COLO829 (cell line): ENCODE results near the gene TRIM29.

ENCODE experiments used
- DNase-seq: peaks from one replicate; pipeline ENCODE4 v3.0.0; 2012; ENCODE audit warnings: low spot score

TRIM29 gene

GRCh38 chr11:120122924-120123683 is 14.8 kb downstream of the TRIM29 start:
- DNase-seq: no peak

DNA sequence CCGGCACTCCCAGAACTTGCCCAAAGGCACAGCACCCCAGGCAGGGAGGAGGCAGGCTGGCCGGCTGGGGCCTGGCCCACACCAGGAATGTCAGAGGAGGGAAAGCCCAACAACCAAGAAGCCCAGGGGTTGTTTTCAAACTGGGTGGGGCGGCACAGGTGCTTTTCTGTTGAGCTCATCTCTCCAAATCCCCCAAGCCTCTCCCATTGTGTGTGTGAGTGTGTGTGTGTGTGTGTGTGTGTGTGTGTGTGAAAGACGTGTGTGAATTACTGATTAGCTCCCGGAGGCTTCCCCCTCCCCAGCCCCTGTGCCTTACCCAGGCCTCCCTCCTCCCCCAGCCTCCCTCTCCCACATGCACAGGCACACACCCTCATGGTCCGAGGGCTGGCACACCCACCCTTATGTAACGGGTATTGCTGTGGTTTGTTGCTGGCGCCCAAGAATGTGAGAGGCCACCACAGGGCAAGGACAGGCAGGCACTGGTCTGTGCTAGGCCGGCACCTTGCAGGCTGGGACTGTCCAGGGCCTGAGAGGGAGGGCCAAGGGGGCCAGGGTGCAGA is 15.9 kb downstream of the TRIM29 start:
- DNase-seq: no peak

GRCh38 chr11:120121336-120121735 is 16.6 kb downstream of the TRIM29 start:
- no peak for DNase-seq

DNA sequence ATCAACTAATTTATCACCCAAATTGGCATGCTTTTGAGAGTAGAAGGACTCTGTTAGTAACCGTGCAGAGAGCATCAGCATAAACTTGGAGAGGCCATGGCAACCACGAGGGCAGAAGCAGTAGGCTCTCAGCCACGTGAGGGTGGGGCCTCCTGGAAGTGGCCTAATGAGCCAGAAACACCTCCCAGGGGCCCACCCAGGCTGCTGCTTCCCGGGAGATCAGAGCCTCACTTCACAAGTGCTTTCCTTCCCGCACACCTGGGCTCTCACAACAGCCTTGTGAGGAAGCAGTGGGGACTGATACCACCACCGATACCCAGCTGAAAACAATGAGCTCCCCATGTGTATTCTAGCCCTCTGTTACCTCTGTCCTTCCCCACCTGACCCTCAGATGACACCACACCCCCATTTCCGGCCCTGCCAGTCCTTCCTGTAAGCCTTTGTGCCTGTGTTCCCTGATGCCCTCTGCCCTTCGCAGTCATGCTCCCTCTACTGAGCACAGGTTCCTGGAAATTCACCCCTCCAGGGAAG is 17.0 kb downstream of the TRIM29 start:
- DNase-seq: no peak

DNA sequence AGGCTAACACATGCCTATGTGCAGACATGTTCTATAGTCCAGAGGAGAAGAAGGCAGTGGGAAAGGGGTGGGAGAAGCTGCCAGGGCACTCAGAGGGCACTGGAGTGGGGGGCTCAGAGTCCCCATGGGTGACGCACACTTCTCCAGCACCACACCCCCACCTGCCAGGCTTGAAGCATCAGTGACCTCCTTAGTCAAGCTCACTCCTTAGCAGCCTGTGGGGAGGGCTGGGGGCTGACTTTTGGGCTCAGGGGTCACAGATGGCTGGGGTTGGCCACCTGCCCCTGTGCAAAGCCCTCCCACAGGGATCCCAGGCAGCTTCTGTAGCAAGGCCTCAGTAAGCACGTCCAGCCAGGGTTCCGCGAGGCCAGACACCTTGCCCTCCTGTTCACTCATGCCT is 18.8 kb downstream of the TRIM29 start:
- DNase-seq: no peak

GRCh38 chr11:120117991-120118390 is 19.9 kb downstream of the TRIM29 start:
- no peak for DNase-seq

DNA sequence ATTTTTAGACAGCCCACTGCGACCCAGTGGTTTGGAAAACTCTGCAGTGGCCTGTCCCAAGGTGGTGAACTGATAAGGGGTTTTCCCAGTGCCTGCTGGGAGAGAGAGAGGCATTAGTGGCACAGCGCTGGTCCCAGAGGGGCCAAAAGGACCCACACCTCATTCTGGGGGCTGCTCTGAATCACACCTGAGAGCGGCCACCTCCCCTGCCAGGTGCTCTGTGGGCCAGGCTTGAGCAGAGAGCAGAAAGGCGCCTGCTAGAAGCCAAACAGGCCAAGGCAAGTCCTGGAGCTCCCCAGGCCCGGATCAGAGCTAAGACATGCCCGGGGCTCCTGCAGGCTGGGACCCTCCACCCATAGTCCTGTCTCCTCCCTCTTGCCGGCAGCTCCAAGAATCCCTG is 20.9 kb downstream of the TRIM29 start:
- DNase-seq: no peak

DNA sequence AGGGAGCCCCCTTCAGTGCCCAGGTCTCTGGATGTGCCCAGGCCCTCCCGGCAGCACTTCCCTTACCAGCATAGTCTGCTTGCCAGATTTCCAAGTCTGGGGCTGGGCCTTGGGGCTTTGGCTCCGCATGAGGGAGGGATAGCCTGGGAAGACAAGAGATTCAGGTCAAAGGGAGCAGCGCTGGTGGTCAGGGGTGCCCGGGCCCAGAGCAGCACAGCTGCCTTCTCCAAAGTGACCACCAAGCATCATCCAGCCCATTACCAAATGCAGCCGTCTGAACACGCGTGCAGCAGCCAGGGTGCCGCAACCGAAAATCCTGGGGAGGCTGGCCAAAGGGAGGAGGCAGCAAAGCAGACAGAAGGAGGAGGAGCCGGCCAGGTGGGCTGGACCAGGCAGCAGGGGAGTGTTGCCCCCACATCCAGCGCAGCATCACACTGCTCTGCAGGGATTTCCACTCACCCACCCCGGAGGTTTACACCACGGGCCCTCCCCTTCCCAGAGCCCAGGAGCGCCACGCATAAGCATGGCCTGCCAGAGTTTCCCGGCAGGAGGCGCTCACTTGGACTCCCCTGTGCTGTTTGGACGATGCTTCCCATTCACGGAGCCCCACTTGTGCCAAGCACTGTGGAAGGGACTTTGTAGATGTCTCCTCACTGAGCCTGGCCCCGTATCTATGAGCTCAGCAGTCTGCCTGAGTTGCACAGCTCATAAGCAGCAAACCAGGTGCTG is 22.5 kb downstream of the TRIM29 start:
- no peak for DNase-seq

- no peak for DNase-seq
These were observed 25.6 kb downstream of the TRIM29 start for GRCh38 chr11:120112174-120112796.

DNA sequence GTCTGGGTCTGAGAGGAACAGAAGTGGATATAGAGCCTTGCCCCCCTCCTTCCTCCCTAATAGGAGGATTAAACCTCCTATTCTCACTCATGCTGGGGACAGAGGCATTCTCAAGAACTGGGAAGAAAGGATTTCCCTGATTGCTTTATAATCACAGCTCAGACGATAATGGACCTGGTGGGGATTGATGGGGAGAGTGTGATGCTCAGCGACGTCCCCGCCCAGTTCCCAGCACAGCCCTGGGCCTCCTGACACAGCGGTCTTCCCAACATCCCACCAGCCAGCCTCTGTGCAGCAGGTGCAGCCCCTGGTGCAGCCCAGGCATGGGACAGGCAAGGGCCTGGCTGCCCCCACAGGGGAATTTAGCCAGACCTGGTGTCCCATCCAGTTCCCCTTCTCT is 28.4 kb downstream of the TRIM29 start:
- DNase-seq: no peak

- DNase-seq: no peak
These were observed 29.1 kb downstream of the TRIM29 start for GRCh38 chr11:120108785-120109168.

DNA sequence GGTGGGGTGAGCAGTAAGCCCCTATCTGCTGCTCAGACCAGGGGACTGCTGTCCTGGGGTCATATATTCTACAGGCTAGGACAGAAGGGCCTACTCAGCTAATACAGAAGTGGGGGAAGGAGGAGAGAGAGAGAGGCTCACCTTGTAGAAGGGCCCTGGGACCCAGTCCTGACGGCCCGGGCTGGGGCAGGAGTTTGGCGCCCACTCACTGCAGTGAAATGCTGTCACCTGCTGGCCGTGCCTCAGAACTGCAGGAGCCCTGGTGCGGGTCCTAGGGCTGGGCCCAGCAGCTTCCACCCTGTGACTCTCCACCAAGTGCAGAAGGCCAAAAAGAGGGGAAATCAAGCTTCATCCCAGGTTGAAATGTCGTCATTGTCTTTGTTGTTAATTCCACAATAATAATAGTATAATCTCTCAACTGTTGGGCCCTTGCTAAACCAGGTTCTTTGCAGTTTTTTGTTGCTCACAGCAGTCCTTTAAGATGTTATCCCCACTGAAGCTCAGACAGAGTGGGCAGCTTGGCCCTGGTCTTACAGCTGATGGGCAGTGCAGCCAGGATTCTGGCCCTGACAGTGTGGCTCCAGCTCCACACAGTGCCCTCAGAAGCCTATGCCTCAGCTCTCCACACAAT is 29.6 kb downstream of the TRIM29 start:
- DNase-seq: peak; percentile 86

- DNase-seq: no peak
These were observed 30.2 kb downstream of the TRIM29 start for GRCh38 chr11:120107692-120108091.

- DNase-seq: no peak
These were observed 31.4 kb downstream of the TRIM29 start for GRCh38 chr11:120106354-120107150.

DNA sequence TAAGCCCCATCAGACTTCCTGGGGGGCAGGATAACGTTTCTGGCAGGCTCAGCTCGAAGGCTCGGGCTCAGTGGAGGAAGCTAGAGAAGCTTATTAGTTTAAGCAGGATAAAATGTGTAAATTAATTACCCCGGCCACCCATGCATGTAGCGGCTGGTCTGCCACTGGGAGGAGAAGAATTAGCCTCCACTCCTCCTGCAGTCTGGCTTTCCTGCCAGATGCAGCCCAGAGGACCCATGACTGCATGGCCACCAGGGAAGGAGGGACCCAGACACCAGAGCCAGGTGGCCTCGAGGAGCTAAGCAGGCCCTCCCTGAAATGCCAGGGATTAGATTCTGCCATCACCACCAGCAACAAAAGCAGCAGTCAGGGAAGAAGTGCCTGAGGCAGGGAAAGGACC is 32.3 kb downstream of the TRIM29 start:
- no peak for DNase-seq

- no peak for DNase-seq
These were observed 33.8 kb downstream of the TRIM29 start for GRCh38 chr11:120104041-120104565.

DNA sequence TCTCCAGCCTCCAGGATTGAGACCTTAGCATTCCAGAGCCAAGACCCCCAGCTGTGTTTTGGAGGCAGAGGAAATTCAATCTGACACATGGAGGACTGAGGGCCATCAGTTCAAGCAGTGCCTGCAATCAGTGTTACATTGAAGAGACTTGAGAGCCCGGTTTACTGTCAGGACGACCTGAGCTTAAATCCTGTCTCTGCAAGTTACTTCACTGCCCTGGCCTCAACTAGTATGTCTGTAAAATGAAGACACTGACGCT is 35.1 kb downstream of the TRIM29 start:
- no peak for DNase-seq

- no peak for DNase-seq
These were observed 35.7 kb downstream of the TRIM29 start for GRCh38 chr11:120102050-120102863.

DNA sequence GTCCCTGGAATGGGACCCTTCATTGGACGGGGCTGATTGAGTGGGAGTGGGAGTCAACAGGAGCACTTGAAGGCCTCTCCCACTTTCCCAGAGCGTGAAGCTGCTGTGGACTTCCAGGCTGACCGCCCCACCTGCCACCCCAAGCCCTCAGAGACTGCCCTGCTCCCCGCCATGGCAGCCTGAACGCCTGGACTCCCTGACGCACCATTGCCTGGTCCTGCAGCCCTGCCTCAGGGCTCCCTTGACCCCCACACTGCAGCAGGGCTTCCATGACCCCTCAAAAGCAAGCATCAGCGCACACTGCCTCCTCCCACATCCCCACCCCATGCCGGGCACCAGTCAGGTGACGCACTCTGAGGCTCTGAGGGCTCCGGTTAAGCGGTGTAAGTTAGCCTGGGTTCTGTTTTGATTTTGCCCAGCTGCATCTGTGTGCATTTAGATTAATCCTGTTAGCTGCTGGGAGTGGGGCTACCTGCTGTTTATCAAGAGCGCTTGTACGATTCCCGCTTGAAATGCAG is 39.4 kb downstream of the TRIM29 start:
- DNase-seq: no peak

DNA sequence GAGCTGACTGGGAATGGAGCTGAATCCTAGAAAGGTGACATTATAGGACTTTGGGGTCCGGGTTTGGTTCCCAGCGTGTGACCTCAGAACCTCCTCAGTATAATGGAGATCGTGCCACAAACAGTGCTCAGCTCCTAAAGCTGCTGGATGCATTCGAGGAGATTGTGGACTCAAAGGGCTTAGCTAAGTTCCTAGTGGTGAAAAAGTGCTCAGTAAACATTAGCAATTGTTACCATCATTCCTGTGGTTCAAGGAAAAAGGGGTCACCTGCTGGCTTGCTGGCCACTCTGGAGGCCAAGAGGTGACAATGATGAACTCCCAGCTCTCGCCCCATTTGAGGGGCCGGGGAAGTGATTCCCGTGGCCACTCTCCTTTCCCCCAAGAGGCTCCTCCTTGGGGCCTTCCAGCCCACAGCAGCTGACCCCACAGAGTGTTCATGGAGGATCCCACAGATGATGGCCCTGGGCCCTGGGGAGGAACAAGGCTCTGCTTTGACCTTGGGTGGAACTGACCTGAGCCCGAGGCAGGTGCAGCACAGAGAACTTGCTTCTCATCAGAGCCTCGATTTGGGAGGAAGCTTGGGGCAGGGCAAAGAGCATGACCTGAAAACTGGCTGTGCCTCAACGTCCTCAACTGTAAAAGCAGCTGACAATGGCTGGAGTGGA is 40.1 kb downstream of the TRIM29 start:
- no peak for DNase-seq
